A549 (cell line): Measurements from ENCODE around the gene LRRC41. TPM values are rescaled to one million over a fixed set of nuclear protein-coding genes. Genes with fewer than 3 reads are reported as not detected.

Experiments used
- ATAC-seq, 2 experiments: fragments of 200-7000 bp in 1 of 2; fragments of >200 bp in 1 of 2; cut with Nextera tagmentation in 1 of 2; cut with Tn5 transposase in 1 of 2; 3 replicates each; pipeline versions ENCODE4 v1.8.0 to v1.9.1; 2018 to 2020; ENCODE audit warnings: mild to moderate bottlenecking in 1 of 2, moderate library complexity in 1 of 2
- CTCF ChIA-PET: fragments of 300-600 bp; sonication (Branson Sonifier 250); formaldehyde crosslinking; extraction: SDS; loops from one replicate; lab custom pipeline; 2021; ENCODE audit warnings: antibody characterized with exemption, inconsistent platforms; lab: Yijun Ruan, JAX
- POLR2A ChIA-PET: fragments of 350-600 bp; formaldehyde crosslinking; extraction: SDS; loops from one replicate; lab custom pipeline; 2021; ENCODE audit warnings: antibody characterized with exemption, inconsistent platforms; lab: Yijun Ruan, JAX
- DNase-seq, 2 experiments: peaks; one replicate each; pipeline versions ENCODE4 v3.0.0 to v3.0.0-alpha.2; 2011 to 2016; ENCODE audit warnings: low read depth in 1 of 2, low spot score in 1 of 2
- FAIRE-seq: peaks from 2 replicates; lab custom pipeline; 2011; peaks lifted over from hg19 to GRCh38; lab: Jason Lieb, UNC
- H3K27ac ChIP-seq, 2 experiments: fragments of >200 bp; sonication (Bioruptor Twin); formaldehyde crosslinking; 3 replicates each; pipeline ENCODE4 v1.5.1; 2016 to 2017
- H3K4me1 ChIP-seq: fragments of >200 bp; sonication (Bioruptor Twin); formaldehyde crosslinking; 3 replicates; pipeline ENCODE4 v1.6.1; 2016
- H3K4me2 ChIP-seq: fragments of >200 bp; sonication (Bioruptor Twin); formaldehyde crosslinking; 3 replicates; pipeline ENCODE4 v1.6.1; 2016
- H3K4me3 ChIP-seq: fragments of >200 bp; sonication (Bioruptor Twin); formaldehyde crosslinking; 3 replicates; pipeline ENCODE4 v1.5.1; 2016
- H3K9me3 ChIP-seq: fragments of >200 bp; sonication (Bioruptor Twin); formaldehyde crosslinking; 3 replicates; pipeline ENCODE4 v1.6.1; 2016
- ATOH8 ChIP-seq: fragments of 250-450 bp; sonication (Bioruptor Pico); IDR thresholded peaks from 2 replicates; pipeline ENCODE4 v1.5.0; 2020; ENCODE audit warnings: low read depth, mild to moderate bottlenecking, moderate library complexity
- BHLHE40 ChIP-seq: IDR thresholded peaks from 2 replicates; pipeline ENCODE4 v1.6.1; 2012; ENCODE audit warnings: low read depth, low read length, inconsistent platforms
- CBX8 ChIP-seq: fragments of 200-600 bp; sonication (generic); IDR thresholded peaks from 2 replicates; pipeline ENCODE4 v1.6.1; 2016
- CHD2 ChIP-seq: fragments of 150-350 bp; IDR thresholded peaks from 2 replicates; pipeline ENCODE4 v1.6.1; 2014; ENCODE audit warnings: low read length; ENCODE audit not compliant: partially characterized antibody
- E2F6 ChIP-seq: IDR thresholded peaks from 2 replicates; pipeline ENCODE4 v1.6.1; 2012; ENCODE audit warnings: low read depth, borderline replicate concordance
- FOSL2 ChIP-seq, 2 experiments: fragments of 450-650 bp in 1 of 2; fragments of >200 bp in 1 of 2; sonication (Bioruptor Twin) in 1 of 2; formaldehyde crosslinking; IDR thresholded peaks; 2 replicates each; pipeline versions ENCODE4 v1.5.0 to v1.6.1; 2016 to 2020; ENCODE audit warnings: mild to moderate bottlenecking in 1 of 2, moderate library complexity in 1 of 2
- FOXS1 ChIP-seq: fragments of 250-450 bp; sonication (Bioruptor Pico); IDR thresholded peaks from 2 replicates; pipeline ENCODE4 v1.5.0; 2020; ENCODE audit warnings: mild to moderate bottlenecking, moderate library complexity
- GATA3 ChIP-seq: IDR thresholded peaks from 2 replicates; pipeline ENCODE4 v1.6.1; 2012; ENCODE audit warnings: borderline replicate concordance
- HDAC2 ChIP-seq: fragments of 200-600 bp; sonication (generic); IDR thresholded peaks from 2 replicates; pipeline ENCODE4 v1.6.1; 2016
- HEYL ChIP-seq: fragments of 250-450 bp; sonication (Bioruptor Pico); IDR thresholded peaks from 2 replicates; pipeline ENCODE4 v1.8.0; 2021; ENCODE audit warnings: mild to moderate bottlenecking, moderate library complexity
- HMGXB4 ChIP-seq: fragments of 250-450 bp; sonication (Bioruptor Pico); IDR thresholded peaks from 2 replicates; pipeline ENCODE4 v1.5.0; 2021; ENCODE audit warnings: mild to moderate bottlenecking, moderate library complexity, borderline replicate concordance
- KDM5A ChIP-seq: fragments of 200-600 bp; sonication (generic); IDR thresholded peaks from 2 replicates; pipeline ENCODE4 v1.6.1; 2016; ENCODE audit warnings: antibody characterized with exemption, mild to moderate bottlenecking
- MAFK ChIP-seq: fragments of 450-650 bp; IDR thresholded peaks from 2 replicates; pipeline ENCODE4 v1.6.1; 2014; ENCODE audit not compliant: partially characterized antibody
- MYC ChIP-seq: IDR thresholded peaks from 2 replicates; pipeline ENCODE4 v1.6.1; 2012; ENCODE audit warnings: mild to moderate bottlenecking, inconsistent platforms, low read length, improper control_type of control experiment, borderline replicate concordance
- NFE2L2 ChIP-seq: fragments of 150-350 bp; conservative IDR thresholded peaks from 2 replicates; pipeline ENCODE4 v1.6.1; 2014; ENCODE audit warnings: low read length
- NPAS2 ChIP-seq: fragments of 250-450 bp; sonication (Bioruptor Pico); IDR thresholded peaks from 2 replicates; pipeline ENCODE4 v1.8.0; 2022; ENCODE audit warnings: mild to moderate bottlenecking, moderate library complexity, borderline replicate concordance
- NR3C1 ChIP-seq: fragments of >200 bp; sonication (Bioruptor Twin); formaldehyde crosslinking; IDR thresholded peaks from 3 replicates; pipeline ENCODE4 v1.6.1; 2017
- PBX3 ChIP-seq: IDR thresholded peaks from 2 replicates; pipeline ENCODE4 v1.6.1; 2012
- POLR2A ChIP-seq: IDR thresholded peaks from 2 replicates; pipeline ENCODE4 v1.6.1; 2012; ENCODE audit warnings: mild to moderate bottlenecking, low read length
- POLR2AphosphoS2 ChIP-seq: conservative IDR thresholded peaks from 2 replicates; pipeline ENCODE4 v1.6.1; 2012; ENCODE audit warnings: low read length, improper control_type of control experiment, inconsistent platforms
- RAD21 ChIP-seq, 2 experiments: fragments of >200 bp in 1 of 2; sonication (Bioruptor Twin) in 1 of 2; formaldehyde crosslinking in 1 of 2; IDR thresholded peaks in 1 of 2; conservative IDR thresholded peaks in 1 of 2; 2 replicates in 1 of 2; 3 replicates in 1 of 2; pipeline ENCODE4 v1.6.1; 2012 to 2018; ENCODE audit warnings: inconsistent platforms in 1 of 2
- RARB ChIP-seq: fragments of 250-450 bp; sonication (Bioruptor Pico); IDR thresholded peaks from 2 replicates; pipeline ENCODE4 v1.8.0; 2021; ENCODE audit warnings: mild to moderate bottlenecking, moderate library complexity
- RCOR1 ChIP-seq: fragments of 150-350 bp; IDR thresholded peaks from 2 replicates; pipeline ENCODE4 v1.6.1; 2014; ENCODE audit warnings: antibody characterized with exemption, low read length, low read depth
- RFX5 ChIP-seq: fragments of 450-650 bp; IDR thresholded peaks from 2 replicates; pipeline ENCODE4 v1.7.1; 2014; ENCODE audit warnings: antibody characterized with exemption, mild to moderate bottlenecking, moderate library complexity
- SREBF2 ChIP-seq: fragments of 450-650 bp; IDR thresholded peaks from 2 replicates; pipeline ENCODE4 v1.6.1; 2014; ENCODE audit warnings: mild to moderate bottlenecking, moderate library complexity
- TP53 ChIP-seq: fragments of 250-450 bp; sonication (Bioruptor Pico); IDR thresholded peaks from 2 replicates; pipeline ENCODE4 v1.5.0; 2021; ENCODE audit warnings: mild to moderate bottlenecking, moderate library complexity
- USF2 ChIP-seq: fragments of 450-650 bp; IDR thresholded peaks from 2 replicates; pipeline ENCODE4 v1.6.1; 2014; ENCODE audit warnings: antibody characterized with exemption
- ZC3H11A ChIP-seq: fragments of 450-650 bp; IDR thresholded peaks from 2 replicates; pipeline ENCODE4 v1.6.1; 2014; ENCODE audit warnings: antibody characterized with exemption, mild to moderate bottlenecking
- ZFP36 ChIP-seq: fragments of 450-650 bp; IDR thresholded peaks from 2 replicates; pipeline ENCODE4 v1.6.1; 2014; ENCODE audit warnings: borderline replicate concordance; ENCODE audit not compliant: partially characterized antibody
- ZSCAN20 ChIP-seq: fragments of 250-450 bp; sonication (Bioruptor Pico); IDR thresholded peaks from 2 replicates; pipeline ENCODE4 v1.8.0; 2022; ENCODE audit warnings: mild to moderate bottlenecking, moderate library complexity
- WGBS: methylation state at CpG from one replicate; pipeline ENCODE4 v1.1.6; 2017; ENCODE audit errors: missing lambda C conversion rate; 5-methylcytosine and 5-hydroxymethylcytosine counted together
- polyA plus RNA-seq, 4 experiments: library from polyadenylated mRNA; depleted of rRNA in 3 of 4; stranded (reverse); fragments of >200 nt; fragmentation: RNase III in 1 of 4; extraction: RNeasy Plus Mini Kit Qiagen cat#74134 plus additional on column Dnase treatment in 1 of 4; gene quantifications; 2 replicates in 3 of 4; 3 replicates in 1 of 4; pipeline ENCODE4 v1.2.3, GENCODE V29; 2011 to 2017

Gene LRRC41
- polyA plus RNA-seq, 2 of the 4 experiments (the other 2 are of a cell fraction) = 28.6 to 33.4 TPM

- 94% methylated on average over 15 of the region's 16 CpGs for WGBS
- CTCF ChIA-PET = interaction anchor here (1.0 kb wide), 1 partner anchor 38 kb away, joined by 4 read pairs; no protein-coding TSS in a partner anchor
- no peak for DNase-seq
- H3K4me2 ChIP-seq = no peak overlapping the region
- no peak for ATAC-seq
- no peak overlapping the region for H3K4me3 ChIP-seq
- no peak for FAIRE-seq
- POLR2A ChIA-PET = no interaction called here
- no peak overlapping the region for H3K27ac ChIP-seq
- no peak for TF ChIP-seq ZC3H11A
- TF ChIP-seq FOSL2 (IDR thresholded peaks at IDR 0.05) = no peak
- TF ChIP-seq FOSL2 (CRISPR knock-in tag; IDR thresholded peaks at IDR 0.05) = no peak
- no peak for TF ChIP-seq ZSCAN20 (CRISPR knock-in tag)
- no peak for TF ChIP-seq TP53
- no peak for TF ChIP-seq MAFK
- TF ChIP-seq ZFP36 = no peak
- no peaks in the 10 kb centered on the region for H3K9me3 ChIP-seq
- H3K4me1 ChIP-seq = peaks cover 21% of the 10 kb centered on the region; the same call in 1 of the 3 replicates
These were observed 6.2 kb upstream of the LRRC41 start for GRCh38 chr1:46309401-46310159.

GRCh38 chr1:46306159-46306530 lies 2.7 kb upstream of the LRRC41 start:
- H3K27ac ChIP-seq = no peak overlapping the region
- FAIRE-seq (no peak), DNase-seq (no peak), ATAC-seq (no peak)
- POLR2A ChIA-PET = no interaction called here
- no peak overlapping the region for H3K4me3 ChIP-seq
- CTCF ChIA-PET = no interaction called here
- no peaks in the 10 kb centered on the region for H3K9me3 ChIP-seq
- WGBS = 84% methylated on average over 7 of the region's 8 CpGs
- no peak for TF ChIP-seq CBX8
- TF ChIP-seq SREBF2 = no peak
- no peak for TF ChIP-seq ATOH8 (CRISPR knock-in tag)
- no peak for TF ChIP-seq MYC
- TF ChIP-seq RCOR1 = no peak
- TF ChIP-seq FOSL2 (IDR thresholded peaks at IDR 0.05) = no peak
- TF ChIP-seq FOSL2 (CRISPR knock-in tag; IDR thresholded peaks at IDR 0.05) = no peak
- TF ChIP-seq NFE2L2 = no peak
- no peak for TF ChIP-seq BHLHE40
- no peak for TF ChIP-seq RARB (CRISPR knock-in tag)
- no peak for TF ChIP-seq POLR2AphosphoS2
- no peak for TF ChIP-seq TP53
- no peak for TF ChIP-seq HDAC2
- no peak for TF ChIP-seq ZC3H11A
- no peak for TF ChIP-seq CHD2
- 0 out of 3 replicates have a peak overlapping the region, but pooled peaks have one; percentile 90 for H3K4me2 ChIP-seq
- H3K4me1 ChIP-seq = peaks cover 22% of the 10 kb centered on the region; the same call in 2 of the 3 replicates

- no peak for DNase-seq
- WGBS = 0% methylated on average over 14 of the region's 14 CpGs
- CTCF ChIA-PET = interaction anchor here (0.8 to 2.6 kb wide), 4 partner anchors 17 to 44 kb away, joined by 3 to 17 read pairs (median 5); partner anchors contain the start of gene NSUN4
- TF ChIP-seq RFX5 (no peak), NPAS2 (CRISPR knock-in tag) (no peak), KDM5A (no peak), HMGXB4 (CRISPR knock-in tag) (no peak), RAD21 (conservative IDR thresholded peaks at IDR 0.05 in 1 of 2, IDR thresholded peaks at IDR 0.05 in 1 of 2) (no peak), POLR2A (no peak), FOXS1 (CRISPR knock-in tag) (no peak), HEYL (CRISPR knock-in tag) (no peak), MYC (no peak), GATA3 (no peak), E2F6 (no peak), NR3C1 (no peak), USF2 (no peak), PBX3 (no peak)
These were observed 483 bp upstream of the LRRC41 start for GRCh38 chr1:46303872-46304326.

More at GRCh38 chr1:46303872-46304326, 483 bp upstream of the LRRC41 start:
- H3K4me3 ChIP-seq = peak overlapping the region; percentile 84
- POLR2A ChIA-PET = interaction anchor here (0.7 to 1.9 kb wide), 4 partner anchors 37 to 172 kb away, joined by 3 to 14 read pairs (median 6); partner anchors contain the start of genes NSUN4, PIK3R3 and RAD54L
- peak overlapping the region; percentile 98 to 99 for H3K27ac ChIP-seq
- no peaks in the 10 kb centered on the region for H3K9me3 ChIP-seq
- H3K4me1 ChIP-seq = peaks cover 28% of the 10 kb centered on the region; the same call in 2 of the 3 replicates
- FAIRE-seq = no peak
- peak; percentile 38 to 48 for ATAC-seq
- H3K4me2 ChIP-seq = peak overlapping the region; percentile 90
